Smooth muscle cell (in vitro differentiated cells): ENCODE data around the gene UBE2QL1. TPM values are rescaled to one million over a fixed set of nuclear protein-coding genes. Genes with fewer than 3 reads are reported as not detected.

ENCODE experiments used
- DNase-seq: peaks from one replicate; lab custom pipeline; 2025; ENCODE audit not compliant: unreplicated experiment; lab: John Stamatoyannopoulos, UW
- H2AFZ ChIP-seq: fragments of 200-600 bp; sonication (generic); 2 replicates; pipeline ENCODE4 v1.6.0; 2016; ENCODE audit warnings: antibody characterized with exemption, low read depth, mild to moderate bottlenecking
- H3F3A ChIP-seq: fragments of 200-600 bp; sonication (generic); 2 replicates; pipeline ENCODE4 v1.6.0; 2017; ENCODE audit warnings: antibody characterized with exemption, low read depth
- H3K27ac ChIP-seq: fragments of 200-600 bp; sonication (generic); 2 replicates; pipeline ENCODE4 v1.5.1; 2016; ENCODE audit warnings: low read depth, mild to moderate bottlenecking
- H3K27me3 ChIP-seq: fragments of 200-600 bp; sonication (generic); 2 replicates; pipeline ENCODE4 v1.6.1; 2016; ENCODE audit warnings: low read depth, mild to moderate bottlenecking
- H3K36me3 ChIP-seq: fragments of 200-600 bp; sonication (generic); 2 replicates; pipeline ENCODE4 v1.5.1; 2016; ENCODE audit warnings: low read depth
- H3K4me1 ChIP-seq: fragments of 200-600 bp; sonication (generic); 2 replicates; pipeline ENCODE4 v1.5.1; 2016; ENCODE audit warnings: low read depth
- H3K4me2 ChIP-seq: fragments of 200-600 bp; sonication (generic); 2 replicates; pipeline ENCODE4 v1.6.0; 2016; ENCODE audit warnings: mild to moderate bottlenecking
- H3K4me3 ChIP-seq: fragments of 200-600 bp; sonication (generic); 2 replicates; pipeline ENCODE4 v1.5.1; 2016; ENCODE audit warnings: mild to moderate bottlenecking
- H3K79me2 ChIP-seq: fragments of 200-600 bp; sonication (generic); 2 replicates; pipeline ENCODE4 v1.6.0; 2016; ENCODE audit warnings: low read depth, mild to moderate bottlenecking
- H3K9ac ChIP-seq: fragments of 200-600 bp; sonication (generic); 2 replicates; pipeline ENCODE4 v1.6.0; 2016; ENCODE audit warnings: low read depth
- H3K9me3 ChIP-seq: fragments of 200-600 bp; sonication (generic); replicated peaks from 2 replicates; pipeline ENCODE4 v1.5.1; 2016; ENCODE audit warnings: low read depth
- H4K20me1 ChIP-seq: fragments of 200-600 bp; sonication (generic); 2 replicates; pipeline ENCODE4 v1.6.0; 2016; ENCODE audit warnings: low read depth
- CTCF ChIP-seq: fragments of 200-600 bp; sonication (generic); IDR thresholded peaks from 2 replicates; pipeline ENCODE4 v1.5.1; 2017; ENCODE audit warnings: borderline replicate concordance, mild to moderate bottlenecking, antibody characterized with exemption; ENCODE audit not compliant: insufficient read depth, poor library complexity, severe bottlenecking
- WGBS: methylation state at CpG from one replicate; pipeline ENCODE4 v1.1.7; 2016; ENCODE audit warnings: low lambda C conversion rate; 5-methylcytosine and 5-hydroxymethylcytosine counted together
- polyA plus RNA-seq: library from polyadenylated mRNA; unstranded; fragments of >200 nt; fragmentation: Nextera tagmentation; extraction: Ambion mirVana; gene quantifications from 2 replicates; pipeline ENCODE4 v1.2.1, GENCODE V29; 2016
- total RNA-seq: library from RNA; depleted of rRNA; stranded (reverse); fragments of >200 nt; gene quantifications from 2 replicates; pipeline ENCODE4 v1.2.3, GENCODE V29; 2014

UBE2QL1 gene
- total and polyA plus RNA-seq, 2 experiments from 2014 or later: 1.2 to 1.3 TPM

GRCh38 chr5:6447384-6448140 lies 1.1 kb upstream of the UBE2QL1 start:
- 95% methylated on average over 6 of the region's 7 CpGs for WGBS
- peaks cover 19% of the 10 kb centered on the region for H3K4me1 ChIP-seq
- H4K20me1 ChIP-seq: peaks cover 14% of the 10 kb centered on the region
- H3K9me3 ChIP-seq: no peaks in the 10 kb centered on the region
- no peak overlapping the region for H3K27ac ChIP-seq
- no peak overlapping the region for H3K4me2 ChIP-seq
- no peak overlapping the region for H3K9ac ChIP-seq
- no peak overlapping the region for H2AFZ ChIP-seq
- no peak for DNase-seq
- no peaks in the 10 kb centered on the region for H3K79me2 ChIP-seq
- H3K36me3 ChIP-seq: no peaks in the 10 kb centered on the region
- no peak for TF ChIP-seq CTCF
- H3K4me3 ChIP-seq: no peak overlapping the region
- peaks cover 38% of the 10 kb centered on the region for H3K27me3 ChIP-seq
- H3F3A ChIP-seq: no peaks in the 10 kb centered on the region

GRCh38 chr5:6448141-6448491 lies 543 bp upstream of the UBE2QL1 start:
- no peak overlapping the region for H3K9ac ChIP-seq
- no peak for TF ChIP-seq CTCF
- H2AFZ ChIP-seq: no peak overlapping the region
- H3K4me2 ChIP-seq: no peak overlapping the region
- H3F3A ChIP-seq: no peaks in the 10 kb centered on the region
- H3K27me3 ChIP-seq: peaks cover 44% of the 10 kb centered on the region
- H3K4me1 ChIP-seq: peaks cover 19% of the 10 kb centered on the region
- DNase-seq: no peak
- 98% methylated on average over 3 of the region's 3 CpGs for WGBS
- no peaks in the 10 kb centered on the region for H3K79me2 ChIP-seq
- H3K36me3 ChIP-seq: no peaks in the 10 kb centered on the region
- H3K9me3 ChIP-seq: no peaks in the 10 kb centered on the region
- H3K27ac ChIP-seq: no peak overlapping the region
- peaks cover 18% of the 10 kb centered on the region for H4K20me1 ChIP-seq
- H3K4me3 ChIP-seq: no peak overlapping the region

GRCh38 chr5:6449465-6450158 lies 953 bp downstream of the UBE2QL1 start:
- H3K27ac ChIP-seq: no peak overlapping the region
- H3F3A ChIP-seq: no peaks in the 10 kb centered on the region
- no peaks in the 10 kb centered on the region for H3K36me3 ChIP-seq
- H2AFZ ChIP-seq: no peak overlapping the region
- no peaks in the 10 kb centered on the region for H3K9me3 ChIP-seq
- H3K4me3 ChIP-seq: peak overlapping the region; percentile 51
- peaks cover 51% of the 10 kb centered on the region for H3K27me3 ChIP-seq
- H3K4me2 ChIP-seq: peak overlapping the region; percentile 95
- 31% methylated on average over 11 of the region's 15 CpGs for WGBS
- no peak for DNase-seq
- H3K4me1 ChIP-seq: peaks cover 19% of the 10 kb centered on the region
- no peak overlapping the region for H3K9ac ChIP-seq
- H3K79me2 ChIP-seq: no peaks in the 10 kb centered on the region
- peaks cover 18% of the 10 kb centered on the region for H4K20me1 ChIP-seq
- no peak for TF ChIP-seq CTCF
